Trophoblast cell (in vitro differentiated cells and primary cell): Measurements from ENCODE around the gene VPS37D.

Experiments
- DNase-seq, 2 donors: peaks; one replicate each; pipeline ENCODE4 v3.0.0-alpha.2; 2016
- H2AFZ ChIP-seq: 2 replicates; pipeline ENCODE4 v1.6.1; 2013; ENCODE audit warnings: low read length, moderate library complexity, mild to moderate bottlenecking; ENCODE audit not compliant: insufficient read depth, poor library complexity
- H2AK5ac ChIP-seq: 2 replicates; pipeline ENCODE4 v1.6.1; 2013; ENCODE audit warnings: mild to moderate bottlenecking, low read length
- H2BK120ac ChIP-seq: 2 replicates; pipeline ENCODE4 v1.6.1; 2013; ENCODE audit warnings: low read length, mild to moderate bottlenecking, moderate library complexity; ENCODE audit not compliant: insufficient read depth, poor library complexity
- H2BK12ac ChIP-seq: 2 replicates; pipeline ENCODE4 v1.6.1; 2013; ENCODE audit warnings: mild to moderate bottlenecking, low read length, moderate library complexity
- H2BK5ac ChIP-seq: 2 replicates; pipeline ENCODE4 v1.6.1; 2013; ENCODE audit warnings: low read length, low read depth, moderate library complexity, mild to moderate bottlenecking; ENCODE audit not compliant: poor library complexity
- H3K14ac ChIP-seq: 2 replicates; pipeline ENCODE4 v1.6.1; 2013; ENCODE audit warnings: mild to moderate bottlenecking, low read length
- H3K18ac ChIP-seq: 2 replicates; pipeline ENCODE4 v1.6.1; 2013; ENCODE audit warnings: mild to moderate bottlenecking, low read length
- H3K23ac ChIP-seq: 2 replicates; pipeline ENCODE4 v1.6.1; 2013; ENCODE audit warnings: low read length
- H3K27ac ChIP-seq: 2 replicates; pipeline ENCODE4 v1.5.1; 2013; ENCODE audit warnings: low read depth, mild to moderate bottlenecking, inconsistent platforms, low read length, moderate library complexity
- H3K27me3 ChIP-seq: 2 replicates; pipeline ENCODE4 v1.6.1; 2013; ENCODE audit warnings: inconsistent platforms, mild to moderate bottlenecking, low read length, moderate library complexity; ENCODE audit not compliant: insufficient read depth
- H3K36me3 ChIP-seq, 2 experiments: 1 replicate in 1 of 2; 2 replicates in 1 of 2; pipeline ENCODE4 v1.6.1; 2013; ENCODE audit warnings: low read length in 2 of 2, mild to moderate bottlenecking in 2 of 2, moderate library complexity in 1 of 2; ENCODE audit not compliant: insufficient read depth in 2 of 2, control insufficient read depth in 1 of 2
- H3K4ac ChIP-seq: 2 replicates; pipeline ENCODE4 v1.6.1; 2013; ENCODE audit warnings: low read depth, mild to moderate bottlenecking, low read length, moderate library complexity
- H3K4me1 ChIP-seq, 2 experiments: 1 replicate in 1 of 2; 2 replicates in 1 of 2; pipeline ENCODE4 v1.6.1; 2013; ENCODE audit warnings: low read length in 2 of 2, mild to moderate bottlenecking in 2 of 2, moderate library complexity in 1 of 2; ENCODE audit not compliant: insufficient read depth in 2 of 2, control insufficient read depth in 1 of 2
- H3K4me2 ChIP-seq: 2 replicates; pipeline ENCODE4 v1.6.1; 2013; ENCODE audit warnings: inconsistent platforms, mild to moderate bottlenecking, low read length, moderate library complexity
- H3K4me3 ChIP-seq: 2 replicates; pipeline ENCODE4 v1.5.1; 2013; ENCODE audit warnings: mild to moderate bottlenecking, low read depth, low read length, inconsistent platforms
- H3K79me1 ChIP-seq: one replicate; pipeline ENCODE4 v1.6.1; 2013; ENCODE audit warnings: low read length
- H3K79me2 ChIP-seq: 2 replicates; pipeline ENCODE4 v1.6.1; 2013; ENCODE audit warnings: low read length, mild to moderate bottlenecking; ENCODE audit not compliant: control insufficient read depth, insufficient read depth, poor library complexity
- H3K9ac ChIP-seq: 2 replicates; pipeline ENCODE4 v1.6.1; 2013; ENCODE audit warnings: mild to moderate bottlenecking, low read length
- H3K9me3 ChIP-seq: 2 replicates; pipeline ENCODE4 v1.6.1; 2013; ENCODE audit warnings: low read depth, mild to moderate bottlenecking, control low read depth, inconsistent platforms, low read length; ENCODE audit not compliant: insufficient read depth
- H4K12ac ChIP-seq: 2 replicates; pipeline ENCODE4 v1.6.1; 2013; ENCODE audit warnings: low read depth, mild to moderate bottlenecking, low read length, moderate library complexity
- H4K8ac ChIP-seq: 2 replicates; pipeline ENCODE4 v1.6.1; 2013; ENCODE audit warnings: low read depth, mild to moderate bottlenecking, low read length, moderate library complexity
- H4K91ac ChIP-seq: one replicate; pipeline ENCODE4 v1.6.1; 2013; ENCODE audit warnings: low read depth, mild to moderate bottlenecking, low read length, moderate library complexity
- WGBS: extraction: QIAGEN DNeasy Blood & Tissue Kit; methylation state at CpG from one replicate; pipeline ENCODE4 v1.1.7; 2013; ENCODE audit warnings: missing lambda C conversion rate; ENCODE audit not compliant: insufficient read length, insufficient coverage; ENCODE audit errors: extremely low coverage; 5-methylcytosine and 5-hydroxymethylcytosine counted together

VPS37D gene

DNA sequence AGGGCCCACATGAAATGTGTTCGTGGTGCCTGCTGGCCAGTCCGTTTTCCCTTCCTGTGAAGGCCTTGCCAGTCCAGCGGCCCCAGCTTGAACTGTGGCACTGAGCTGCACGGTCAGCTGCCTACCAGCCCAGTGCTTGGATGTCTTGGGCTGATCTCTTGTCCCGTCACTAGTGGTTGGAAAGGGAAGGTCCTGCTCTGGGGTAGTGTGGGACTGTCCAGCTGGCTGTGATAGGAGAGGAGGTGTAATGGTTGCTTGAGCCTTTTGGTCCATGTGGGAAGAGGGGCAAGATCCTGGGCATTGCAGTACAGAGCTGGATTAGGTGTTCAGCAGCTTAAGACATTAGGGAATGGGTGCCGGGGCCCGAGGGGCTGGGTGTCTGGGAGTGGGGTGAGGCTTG, 30.8 kb downstream of the VPS37D start:
- Histone ChIP-seq H3K4ac (no peak overlapping the region), H4K91ac (no peak overlapping the region), H4K12ac (no peak overlapping the region), H2BK120ac (no peak overlapping the region), H3K27me3 (no peaks in the 10 kb centered on the region), H3K4me2 (no peak overlapping the region), H4K8ac (no peak overlapping the region), H2AK5ac (no peak overlapping the region), H3K9me3 (no peaks in the 10 kb centered on the region), H2AFZ (no peak overlapping the region), H3K9ac (no peak overlapping the region), H3K23ac (no peak overlapping the region), H2BK5ac (no peak overlapping the region), H3K14ac (no peak overlapping the region), H3K36me3 (peaks cover 61 to 71% of the 10 kb centered on the region in 2 experiments), H3K4me1 (no peaks in the 10 kb centered on the region), H3K79me1 (no peaks in the 10 kb centered on the region), H3K79me2 (no peaks in the 10 kb centered on the region), H3K27ac (no peak overlapping the region), H2BK12ac (no peak overlapping the region), H3K4me3 (no peak overlapping the region), H3K18ac (no peak overlapping the region)
- no peak for DNase-seq
- no CpG with 5 or more reads among the region's 7 CpGs for WGBS

DNA sequence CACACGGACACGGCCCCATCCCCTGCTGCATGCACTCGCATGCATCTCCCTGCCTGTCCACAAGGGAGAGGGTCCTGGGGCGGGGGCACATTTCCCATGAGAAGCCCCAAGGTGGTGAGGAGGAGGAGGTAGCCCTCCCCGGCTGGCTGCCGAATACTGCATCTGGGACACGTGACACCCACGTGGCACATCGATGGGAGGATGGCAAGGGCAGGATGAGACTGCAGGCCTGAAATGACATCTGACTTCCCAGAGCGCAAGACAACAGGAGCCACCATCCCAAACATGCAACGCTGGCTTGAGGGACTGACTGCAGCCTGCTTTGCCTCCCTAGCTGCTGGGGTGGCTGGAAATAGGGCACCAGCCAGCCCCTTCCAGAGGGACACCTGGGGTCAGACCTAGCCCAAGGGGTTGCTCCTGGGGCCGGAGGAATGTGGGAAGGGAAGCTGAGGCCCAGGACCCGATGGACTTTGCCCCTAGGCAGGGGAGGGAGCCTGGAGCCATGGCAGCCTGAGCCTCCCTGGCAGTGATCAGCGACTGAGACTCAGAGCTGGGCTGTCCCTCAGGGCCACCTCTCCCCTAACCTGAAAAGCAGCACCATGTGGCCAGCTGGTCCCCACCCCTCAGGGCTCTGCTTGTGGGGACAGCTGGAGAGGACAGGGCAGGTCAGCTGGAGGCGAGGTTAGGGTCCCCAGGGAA, 31.9 kb downstream of the VPS37D start:
- no peak for DNase-seq
- Histone ChIP-seq H2BK120ac (no peak overlapping the region), H3K27me3 (no peaks in the 10 kb centered on the region), H3K79me2 (no peaks in the 10 kb centered on the region), H2AFZ (no peak overlapping the region), H3K79me1 (no peaks in the 10 kb centered on the region), H3K4me2 (no peak overlapping the region), H4K12ac (no peak overlapping the region), H3K23ac (no peak overlapping the region), H3K9me3 (no peaks in the 10 kb centered on the region), H3K4me1 (peaks cover 2% of the 10 kb centered on the region in 2 experiments), H3K4ac (no peak overlapping the region), H3K27ac (no peak overlapping the region), H2BK12ac (no peak overlapping the region), H2BK5ac (no peak overlapping the region), H3K4me3 (no peak overlapping the region), H3K36me3 (peaks cover 51 to 63% of the 10 kb centered on the region in 2 experiments), H4K8ac (no peak overlapping the region), H3K14ac (no peak overlapping the region), H2AK5ac (no peak overlapping the region), H4K91ac (no peak overlapping the region), H3K9ac (no peak overlapping the region), H3K18ac (no peak overlapping the region)
- WGBS: no CpG with 5 or more reads among the region's 15 CpGs

DNA sequence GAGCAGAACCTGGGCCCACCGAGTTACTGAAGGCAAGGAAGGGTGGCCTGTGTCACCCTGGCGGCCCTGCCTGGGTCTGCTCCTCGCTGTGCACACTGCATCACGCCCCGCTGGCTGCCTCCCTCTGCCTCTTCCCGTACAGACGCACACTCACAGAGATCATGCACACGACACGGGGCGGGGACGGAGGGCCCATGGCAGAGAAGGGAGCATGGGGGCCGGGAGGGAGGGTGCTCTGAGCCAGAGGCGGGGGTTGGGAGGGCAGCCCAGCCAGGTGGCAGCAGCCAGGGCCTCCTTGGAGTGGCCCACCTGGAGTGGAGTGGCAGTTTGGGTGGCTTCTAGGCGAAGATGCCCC, 32.4 kb downstream of the VPS37D start:
- no CpG with 5 or more reads among the region's 14 CpGs for WGBS
- no peak overlapping the region for H3K23ac ChIP-seq

DNA sequence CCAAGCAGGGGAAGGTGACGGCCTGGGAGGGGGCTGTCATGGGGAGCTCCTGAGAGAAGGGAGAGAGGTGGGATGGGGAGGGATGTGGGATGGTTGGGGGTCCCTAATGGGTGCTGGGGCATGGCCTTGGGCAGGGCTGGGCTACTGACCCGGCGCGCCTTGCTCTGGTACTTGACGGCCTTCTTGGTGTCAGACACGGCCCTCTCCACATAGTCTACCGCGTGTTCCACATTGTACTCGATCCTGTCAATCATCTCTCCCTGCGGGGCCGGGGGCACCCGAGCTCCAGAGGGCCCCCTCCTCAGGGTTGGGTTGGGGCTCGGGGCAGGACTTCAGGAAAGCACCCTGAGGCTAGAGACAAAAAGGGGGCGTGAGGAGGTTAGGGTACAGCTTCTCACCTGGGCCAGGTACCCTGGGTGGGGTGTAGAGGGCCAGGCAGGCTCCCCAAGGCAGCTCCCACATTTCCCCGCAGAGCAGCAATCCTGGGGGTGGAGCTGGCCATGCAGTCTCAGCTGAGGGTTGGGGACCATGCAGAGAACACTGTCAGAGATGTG, 33.0 kb downstream of the VPS37D start:
- no peak overlapping the region for H3K14ac ChIP-seq
- H2BK12ac ChIP-seq: no peak overlapping the region
- H3K9me3 ChIP-seq: no peaks in the 10 kb centered on the region
- H3K4me1 ChIP-seq: peaks cover 2% of the 10 kb centered on the region in 2 experiments
- no peak overlapping the region for H2BK5ac ChIP-seq
- no peak overlapping the region for H3K23ac ChIP-seq
- H3K4ac ChIP-seq: no peak overlapping the region
- H3K4me3 ChIP-seq: no peak overlapping the region
- no CpG with 5 or more reads among the region's 15 CpGs for WGBS
- no peak overlapping the region for H2AK5ac ChIP-seq
- no peak overlapping the region for H3K4me2 ChIP-seq
- peaks cover 48 to 56% of the 10 kb centered on the region in 2 experiments for H3K36me3 ChIP-seq
- H3K18ac ChIP-seq: no peak overlapping the region
- no peak overlapping the region for H4K12ac ChIP-seq
- no peak for DNase-seq
- H3K9ac ChIP-seq: no peak overlapping the region
- no peak overlapping the region for H2BK120ac ChIP-seq
- H2AFZ ChIP-seq: no peak overlapping the region
- no peak overlapping the region for H4K8ac ChIP-seq
- no peak overlapping the region for H4K91ac ChIP-seq
- no peaks in the 10 kb centered on the region for H3K79me1 ChIP-seq
- no peaks in the 10 kb centered on the region for H3K27me3 ChIP-seq
- no peak overlapping the region for H3K27ac ChIP-seq
- H3K79me2 ChIP-seq: no peaks in the 10 kb centered on the region

More for the DNA sequence above, 32.4 kb downstream of the VPS37D start:
- no peak overlapping the region for H3K4ac ChIP-seq
- no peak overlapping the region for H3K14ac ChIP-seq
- no peak overlapping the region for H2AK5ac ChIP-seq
- no peak overlapping the region for H2BK12ac ChIP-seq
- H2BK5ac ChIP-seq: no peak overlapping the region
- H3K79me1 ChIP-seq: no peaks in the 10 kb centered on the region
- no peaks in the 10 kb centered on the region for H3K9me3 ChIP-seq
- H3K9ac ChIP-seq: no peak overlapping the region
- DNase-seq: no peak
- H3K4me3 ChIP-seq: no peak overlapping the region
- H4K8ac ChIP-seq: no peak overlapping the region
- no peak overlapping the region for H3K4me2 ChIP-seq
- H3K79me2 ChIP-seq: no peaks in the 10 kb centered on the region
- H3K18ac ChIP-seq: no peak overlapping the region
- H4K12ac ChIP-seq: no peak overlapping the region
- H2BK120ac ChIP-seq: no peak overlapping the region
- H2AFZ ChIP-seq: no peak overlapping the region
- H4K91ac ChIP-seq: no peak overlapping the region
- H3K27ac ChIP-seq: no peak overlapping the region
- no peaks in the 10 kb centered on the region for H3K27me3 ChIP-seq
- peaks cover 2% of the 10 kb centered on the region in 2 experiments for H3K4me1 ChIP-seq
- peaks cover 48 to 59% of the 10 kb centered on the region in 2 experiments for H3K36me3 ChIP-seq
